IPS DF 19.7 (cell line): Measurements from ENCODE around the gene PDCD1.

Experiments
- DNase-seq: peaks from one replicate; pipeline ENCODE4 v3.0.0-alpha.2; 2013; ENCODE audit warnings: low read depth, low spot score

PDCD1 gene

GRCh38 chr2:241865416-241865956 lies 6.8 kb upstream of the PDCD1 start:
- no peak for DNase-seq

GRCh38 chr2:241864850-241865213 lies 6.1 kb upstream of the PDCD1 start:
- no peak for DNase-seq

GRCh38 chr2:241864168-241864849 lies 5.6 kb upstream of the PDCD1 start:
- DNase-seq = no peak

- DNase-seq = no peak
Measured at GRCh38 chr2:241863536-241863954, 4.9 kb upstream of the PDCD1 start.

- no peak for DNase-seq
Measured at GRCh38 chr2:241862775-241863535, 4.3 kb upstream of the PDCD1 start.

- DNase-seq = no peak
Measured at GRCh38 chr2:241862093-241862492, 3.4 kb upstream of the PDCD1 start.

- no peak for DNase-seq
Measured at GRCh38 chr2:241861264-241861663, 2.6 kb upstream of the PDCD1 start.

GRCh38 chr2:241860184-241861078 lies 1.7 kb upstream of the PDCD1 start:
- no peak for DNase-seq

GRCh38 chr2:241859436-241860183 lies 916 bp upstream of the PDCD1 start:
- DNase-seq = no peak

GRCh38 chr2:241859017-241859435 lies 332 bp upstream of the PDCD1 start:
- no peak for DNase-seq

GRCh38 chr2:241857572-241858121 lies 1.0 kb downstream of the PDCD1 start:
- no peak for DNase-seq

GRCh38 chr2:241857041-241857541 lies 1.6 kb downstream of the PDCD1 start:
- no peak for DNase-seq

GRCh38 chr2:241855888-241856422 lies 2.7 kb downstream of the PDCD1 start:
- DNase-seq = no peak

- no peak for DNase-seq
Measured at GRCh38 chr2:241855245-241855887, 3.3 kb downstream of the PDCD1 start.

GRCh38 chr2:241854342-241855244 lies 4.1 kb downstream of the PDCD1 start:
- no peak for DNase-seq

GRCh38 chr2:241853651-241854341 lies 4.9 kb downstream of the PDCD1 start:
- DNase-seq = no peak

- no peak for DNase-seq
Measured at GRCh38 chr2:241852981-241853631, 5.6 kb downstream of the PDCD1 start.
